Glutamatergic neuron (in vitro differentiated cells): ENCODE results near the gene OLFM1. TPM values are rescaled to one million over a fixed set of nuclear protein-coding genes. Genes with fewer than 3 reads are reported as not detected.

Source experiments
- DNase-seq: peaks from one replicate; pipeline ENCODE4 v3.0.0; 2022
- H3K27ac Mint-ChIP-seq: one replicate; pipeline ENCODE4 v1.8.0; 2020; ENCODE audit warnings: mild to moderate bottlenecking, mixed read lengths, inconsistent platforms; ENCODE audit not compliant: unreplicated experiment
- H3K27me3 Mint-ChIP-seq: one replicate; pipeline ENCODE4 v1.8.0; 2020; ENCODE audit warnings: mild to moderate bottlenecking, moderate library complexity, mixed read lengths, inconsistent platforms; ENCODE audit not compliant: unreplicated experiment
- H3K36me3 Mint-ChIP-seq: one replicate; pipeline ENCODE4 v1.8.0; 2020; ENCODE audit warnings: mild to moderate bottlenecking, mixed read lengths, inconsistent platforms; ENCODE audit not compliant: unreplicated experiment
- H3K4me1 Mint-ChIP-seq: one replicate; pipeline ENCODE4 v1.8.0; 2020; ENCODE audit warnings: mild to moderate bottlenecking, low read depth, mixed read lengths, inconsistent platforms; ENCODE audit not compliant: unreplicated experiment
- H3K4me3 Mint-ChIP-seq: one replicate; pipeline ENCODE4 v1.8.0; 2020; ENCODE audit warnings: mild to moderate bottlenecking, mixed read lengths, inconsistent platforms; ENCODE audit not compliant: unreplicated experiment
- H3K9me3 Mint-ChIP-seq: one replicate; pipeline ENCODE4 v1.8.0; 2020; ENCODE audit warnings: mild to moderate bottlenecking, moderate library complexity, mixed read lengths, inconsistent platforms; ENCODE audit not compliant: unreplicated experiment
- CTCF ChIP-seq: fragments of 200-600 bp; sonication (generic); IDR thresholded peaks from one replicate; pipeline ENCODE4 v1.5.0; 2021; ENCODE audit not compliant: partially characterized antibody, unreplicated experiment
- total RNA-seq: library from RNA; stranded (reverse); fragmentation: NEBNext Ultra II Directional; extraction: Animal tissue kit (Norgen Biotek cat#: 25700); gene quantifications from one replicate; pipeline ENCODE4 v1.2.1, GENCODE V29; 2021; ENCODE audit not compliant: unreplicated experiment

OLFM1 gene
- total RNA-seq, 1 donor from 2014 or later = 387 TPM

DNA sequence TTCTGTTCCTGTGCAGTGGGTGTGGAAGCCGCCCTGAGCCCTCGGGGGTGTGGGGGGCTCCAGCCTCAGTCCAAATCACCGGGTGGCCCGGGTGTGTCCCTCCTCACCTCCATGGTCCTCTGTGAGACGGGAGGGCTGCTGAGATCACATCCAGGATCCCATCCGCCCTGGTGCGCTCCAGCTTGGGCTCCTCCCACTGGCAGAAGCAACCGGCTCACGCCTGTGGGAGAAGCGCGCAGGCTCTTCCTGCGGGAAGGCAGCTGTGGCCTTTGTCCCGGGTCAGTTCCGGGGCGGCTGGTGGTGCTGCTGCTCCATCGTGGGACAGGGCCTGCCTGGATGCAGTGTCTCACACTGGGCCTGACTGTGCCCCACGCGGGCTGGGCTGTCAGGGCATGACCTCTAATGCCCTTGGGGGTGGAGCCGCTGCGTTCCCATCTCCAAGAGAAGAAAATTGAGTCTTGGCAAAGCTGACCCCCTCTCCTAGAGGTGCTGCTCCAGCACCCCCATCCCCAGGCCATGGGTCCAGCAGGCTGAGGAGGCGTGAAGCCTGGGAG is 18.5 kb downstream of the OLFM1 start:
- Mint-ChIP-seq H3K36me3 (no peaks in the 10 kb centered on the region), H3K27ac (no peak overlapping the region), H3K4me3 (no peak overlapping the region), H3K9me3 (peaks cover 3% of the 10 kb centered on the region), H3K4me1 (peaks cover 35% of the 10 kb centered on the region), H3K27me3 (peaks cover 5% of the 10 kb centered on the region)
- DNase-seq = no peak
- TF ChIP-seq CTCF = no peak

GRCh38 chr9:135106551-135107270 is 19.2 kb downstream of the OLFM1 start:
- peaks cover 4% of the 10 kb centered on the region for H3K9me3 Mint-ChIP-seq

GRCh38 chr9:135107581-135108235 is 20.2 kb downstream of the OLFM1 start:
- peaks cover 5% of the 10 kb centered on the region for H3K27me3 Mint-ChIP-seq
- no peak overlapping the region for H3K4me3 Mint-ChIP-seq
- peaks cover 27% of the 10 kb centered on the region for H3K4me1 Mint-ChIP-seq
- DNase-seq = no peak
- no peaks in the 10 kb centered on the region for H3K36me3 Mint-ChIP-seq
- H3K27ac Mint-ChIP-seq = no peak overlapping the region
- H3K9me3 Mint-ChIP-seq = peaks cover 5% of the 10 kb centered on the region
- no peak for TF ChIP-seq CTCF

More at GRCh38 chr9:135106551-135107270, 19.2 kb downstream of the OLFM1 start:
- Mint-ChIP-seq H3K27me3 (peaks cover 5% of the 10 kb centered on the region), H3K36me3 (no peaks in the 10 kb centered on the region), H3K4me1 (peaks cover 31% of the 10 kb centered on the region), H3K4me3 (no peak overlapping the region), H3K27ac (no peak overlapping the region)
- TF ChIP-seq CTCF = no peak
- no peak for DNase-seq

DNA sequence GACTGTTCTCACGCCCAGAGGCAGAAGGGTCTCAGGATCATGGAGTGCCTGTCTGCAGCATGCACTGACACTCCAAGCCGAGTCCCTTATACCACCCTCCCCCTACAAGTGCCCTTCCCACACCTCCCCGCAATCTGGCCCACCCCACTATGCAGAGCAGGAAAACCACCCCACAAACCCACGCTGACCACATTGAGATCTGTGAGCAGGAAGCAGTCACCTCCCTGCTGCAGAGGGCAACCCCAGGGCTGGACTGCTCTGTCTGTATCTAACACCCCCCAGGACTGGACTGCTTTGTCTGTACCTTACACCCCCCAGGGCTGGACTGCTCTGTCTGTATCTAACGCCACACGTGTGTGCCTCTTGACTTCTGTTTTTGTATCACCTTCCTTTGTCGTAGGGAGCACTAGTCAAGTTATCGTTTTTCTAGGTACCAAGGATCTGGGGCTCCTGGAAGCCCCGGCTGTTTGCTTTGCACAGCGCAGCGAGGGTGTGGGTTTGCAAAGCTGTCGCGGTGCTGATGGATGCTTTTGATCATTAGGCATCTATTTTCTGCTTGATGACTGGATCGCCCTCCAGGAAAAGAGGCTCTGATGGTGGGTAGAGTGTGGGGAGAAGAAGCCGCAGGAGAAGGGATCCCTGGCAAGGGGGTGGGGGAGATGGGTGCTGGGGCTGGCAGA is 21.5 kb downstream of the OLFM1 start:
- DNase-seq = no peak
- no peak for TF ChIP-seq CTCF
- Mint-ChIP-seq H3K4me3 (peak overlapping the region; percentile 25), H3K36me3 (no peaks in the 10 kb centered on the region), H3K9me3 (peaks cover 3% of the 10 kb centered on the region), H3K27me3 (peaks cover 3% of the 10 kb centered on the region), H3K4me1 (peaks cover 17% of the 10 kb centered on the region), H3K27ac (peak overlapping the region; percentile 18)
